ENCODE measurements around the gene SHISA6.

Gene SHISA6

GRCh38 chr17:11545002-11545401, 304.0 kb downstream of the SHISA6 start:
- TF ChIP-seq, protein P1, sequence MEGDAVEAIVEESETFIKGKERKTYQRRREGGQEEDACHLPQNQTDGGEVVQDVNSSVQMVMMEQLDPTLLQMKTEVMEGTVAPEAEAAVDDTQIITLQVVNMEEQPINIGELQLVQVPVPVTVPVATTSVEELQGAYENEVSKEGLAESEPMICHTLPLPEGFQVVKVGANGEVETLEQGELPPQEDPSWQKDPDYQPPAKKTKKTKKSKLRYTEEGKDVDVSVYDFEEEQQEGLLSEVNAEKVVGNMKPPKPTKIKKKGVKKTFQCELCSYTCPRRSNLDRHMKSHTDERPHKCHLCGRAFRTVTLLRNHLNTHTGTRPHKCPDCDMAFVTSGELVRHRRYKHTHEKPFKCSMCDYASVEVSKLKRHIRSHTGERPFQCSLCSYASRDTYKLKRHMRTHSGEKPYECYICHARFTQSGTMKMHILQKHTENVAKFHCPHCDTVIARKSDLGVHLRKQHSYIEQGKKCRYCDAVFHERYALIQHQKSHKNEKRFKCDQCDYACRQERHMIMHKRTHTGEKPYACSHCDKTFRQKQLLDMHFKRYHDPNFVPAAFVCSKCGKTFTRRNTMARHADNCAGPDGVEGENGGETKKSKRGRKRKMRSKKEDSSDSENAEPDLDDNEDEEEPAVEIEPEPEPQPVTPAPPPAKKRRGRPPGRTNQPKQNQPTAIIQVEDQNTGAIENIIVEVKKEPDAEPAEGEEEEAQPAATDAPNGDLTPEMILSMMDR (IDR thresholded peaks at IDR 0.05): no peak
- peaks cover 0 to 11% (median 10%) of the 10 kb centered on the region in 3 donors for H3K9me3 ChIP-seq
- H3K4me3 ChIP-seq: no peak overlapping the region
- DNase-seq: no peak
- intact Hi-C loops (cut with DNase I; ENCODE audit: low total_unique reads): no loop called here
- H3K27ac ChIP-seq: no peak overlapping the region
- no peaks in the 10 kb centered on the region for H3K36me3 ChIP-seq
- no peaks in the 10 kb centered on the region for H3K27me3 ChIP-seq
- no peaks in the 10 kb centered on the region for H3K4me1 ChIP-seq

- intact Hi-C loops (cut with DNase I; ENCODE audit: low total_unique reads): no loop called here
- H3K4me3 ChIP-seq: no peak overlapping the region
- no peak for DNase-seq
- H3K27ac ChIP-seq: no peak overlapping the region
- TF ChIP-seq, protein P1 (IDR thresholded peaks at IDR 0.05): no peak
- H3K9me3 ChIP-seq: peaks cover 0 to 11% (median 5%) of the 10 kb centered on the region in 3 donors
- no peaks in the 10 kb centered on the region for H3K36me3 ChIP-seq
- H3K27me3 ChIP-seq: no peaks in the 10 kb centered on the region
- no peaks in the 10 kb centered on the region for H3K4me1 ChIP-seq
Measured at GRCh38 chr17:11545696-11546095, 304.7 kb downstream of the SHISA6 start.

- Histone ChIP-seq H3K27me3 (no peaks in the 10 kb centered on the region), H3K9me3 (peaks cover 0 to under 1% (median 0%) of the 10 kb centered on the region in 3 donors), H3K4me3 (no peak overlapping the region), H3K27ac (no peak overlapping the region), H3K4me1 (no peaks in the 10 kb centered on the region), H3K36me3 (no peaks in the 10 kb centered on the region)
- DNase-seq: no peak
- intact Hi-C loops (cut with DNase I; ENCODE audit: low total_unique reads): no loop called here
- TF ChIP-seq, protein P1 (IDR thresholded peaks at IDR 0.05): no peak
Measured at GRCh38 chr17:11547853-11548252, 306.8 kb downstream of the SHISA6 start.

- Histone ChIP-seq H3K27me3 (no peaks in the 10 kb centered on the region), H3K4me3 (no peak overlapping the region), H3K36me3 (no peaks in the 10 kb centered on the region), H3K9me3 (no peaks in the 10 kb centered on the region), H3K27ac (no peak overlapping the region), H3K4me1 (no peaks in the 10 kb centered on the region)
- intact Hi-C loops (cut with DNase I; ENCODE audit: low total_unique reads): no loop called here
- no peak for DNase-seq
- TF ChIP-seq, protein P1 (IDR thresholded peaks at IDR 0.05): no peak
Measured at GRCh38 chr17:11548398-11548797, 307.4 kb downstream of the SHISA6 start.

GRCh38 chr17:11550431-11550830, 309.4 kb downstream of the SHISA6 start:
- TF ChIP-seq, protein P1 (IDR thresholded peaks at IDR 0.05): no peak
- no peaks in the 10 kb centered on the region for H3K36me3 ChIP-seq
- H3K27ac ChIP-seq: no peak overlapping the region

GRCh38 chr17:11551442-11551841, 310.4 kb downstream of the SHISA6 start:
- H3K4me1 ChIP-seq: no peaks in the 10 kb centered on the region
- H3K36me3 ChIP-seq: no peaks in the 10 kb centered on the region
- no peaks in the 10 kb centered on the region for H3K9me3 ChIP-seq
- no peak for DNase-seq
- TF ChIP-seq, protein P1 (IDR thresholded peaks at IDR 0.05): no peak
- no peak overlapping the region for H3K27ac ChIP-seq
- intact Hi-C loops (cut with DNase I; ENCODE audit: low total_unique reads): no loop called here
- H3K4me3 ChIP-seq: no peak overlapping the region
- H3K27me3 ChIP-seq: no peaks in the 10 kb centered on the region

More at GRCh38 chr17:11550431-11550830, 309.4 kb downstream of the SHISA6 start:
- no peaks in the 10 kb centered on the region for H3K4me1 ChIP-seq
- no peak for DNase-seq
- no peak overlapping the region for H3K4me3 ChIP-seq
- intact Hi-C loops (cut with DNase I; ENCODE audit: low total_unique reads): no loop called here
- no peaks in the 10 kb centered on the region for H3K27me3 ChIP-seq
- H3K9me3 ChIP-seq: no peaks in the 10 kb centered on the region
